SK-N-SH (cell line): Measurements from ENCODE around the gene ARMC6.
"Not testable (repeated sequence)": the region's sequence is repeated elsewhere in the genome, so short reads cannot be mapped to it uniquely, and the experiment has no call there.

Experiments
- CTCF ChIP-seq: fragments of 200-600 bp; sonication (generic); IDR thresholded peaks from 2 replicates; pipeline ENCODE4 v1.6.1; 2017; ENCODE audit warnings: antibody characterized with exemption, mild to moderate bottlenecking, moderate library complexity
- ELF1 ChIP-seq: IDR thresholded peaks from 2 replicates; pipeline ENCODE4 v1.4.0; 2012
- NRF1 ChIP-seq: IDR thresholded peaks from 2 replicates; pipeline ENCODE4 v1.6.1; 2012; ENCODE audit warnings: low read depth, mild to moderate bottlenecking, low read length
- TF ChIP-seq, protein P1 (sequence below): IDR thresholded peaks from 2 replicates; pipeline ENCODE4 v1.4.0; 2012; ENCODE audit warnings: low read depth

GRCh38 chr19:19023376-19023775, 10.0 kb upstream of the ARMC6 start:
- TF ChIP-seq, protein P1, sequence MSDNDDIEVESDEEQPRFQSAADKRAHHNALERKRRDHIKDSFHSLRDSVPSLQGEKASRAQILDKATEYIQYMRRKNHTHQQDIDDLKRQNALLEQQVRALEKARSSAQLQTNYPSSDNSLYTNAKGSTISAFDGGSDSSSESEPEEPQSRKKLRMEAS: not testable (repeated sequence)
- not testable (repeated sequence) for TF ChIP-seq CTCF, NRF1, ELF1
